ENCODE data around the gene PDCD4.

The PDCD4 gene

GRCh38 chr10:110871298-110872084 lies at the start of gene PDCD4:
Gene PDCD4 (plus strand): TSS chr10:110871928. CDS start chr10:110876028, 4,100 bp downstream.
- peak; percentile 29 for DNase-seq

GRCh38 chr10:110822035-110822711 lies 49.6 kb upstream of the PDCD4 start:
- DNase-seq: no peak

GRCh38 chr10:110822712-110823311 lies 48.9 kb upstream of the PDCD4 start:
- DNase-seq: no peak

GRCh38 chr10:110824152-110824441 lies 47.6 kb upstream of the PDCD4 start:
- DNase-seq: no peak

- DNase-seq: no peak
Measured at GRCh38 chr10:110824660-110825059, 47.1 kb upstream of the PDCD4 start.

GRCh38 chr10:110825508-110825907 lies 46.2 kb upstream of the PDCD4 start:
- no peak for DNase-seq

GRCh38 chr10:110827410-110827809 lies 44.3 kb upstream of the PDCD4 start:
- DNase-seq: no peak

GRCh38 chr10:110827875-110828274 lies 43.9 kb upstream of the PDCD4 start:
- no peak for DNase-seq

GRCh38 chr10:110828525-110828924 lies 43.2 kb upstream of the PDCD4 start:
- DNase-seq: no peak

GRCh38 chr10:110829721-110830410 lies 41.9 kb upstream of the PDCD4 start:
- no peak for DNase-seq

GRCh38 chr10:110833234-110833940 lies 38.3 kb upstream of the PDCD4 start:
- DNase-seq: no peak

GRCh38 chr10:110833941-110834628 lies 37.6 kb upstream of the PDCD4 start:
- no peak for DNase-seq

GRCh38 chr10:110834629-110835301 lies 37.0 kb upstream of the PDCD4 start:
- DNase-seq: no peak

GRCh38 chr10:110835841-110836240 lies 35.9 kb upstream of the PDCD4 start:
- DNase-seq: no peak

GRCh38 chr10:110836706-110837105 lies 35.0 kb upstream of the PDCD4 start:
- no peak for DNase-seq

GRCh38 chr10:110837418-110838171 lies 34.1 kb upstream of the PDCD4 start:
- DNase-seq: no peak

- no peak for DNase-seq
Measured at GRCh38 chr10:110840225-110840922, 31.4 kb upstream of the PDCD4 start.

GRCh38 chr10:110840923-110841428 lies 30.8 kb upstream of the PDCD4 start:
- DNase-seq: no peak

GRCh38 chr10:110841767-110842267 lies 29.9 kb upstream of the PDCD4 start:
- no peak for DNase-seq

Measured in 8988T (cell line).